GM18505 (cell line): ENCODE results near the gene UBASH3A.

Source experiments
- ATAC-seq: cut with Tn5 transposase; IDR thresholded peaks from one replicate; pipeline ENCODE4 v1.9.1; 2021; ENCODE audit not compliant: unreplicated experiment
- POLR2A ChIP-seq: IDR thresholded peaks from 4 replicates; pipeline ENCODE4 v1.6.1; 2011; ENCODE audit warnings: borderline replicate concordance; ENCODE audit not compliant: insufficient read depth, insufficient read length; ENCODE audit errors: extremely low read depth

The UBASH3A gene, protein sequence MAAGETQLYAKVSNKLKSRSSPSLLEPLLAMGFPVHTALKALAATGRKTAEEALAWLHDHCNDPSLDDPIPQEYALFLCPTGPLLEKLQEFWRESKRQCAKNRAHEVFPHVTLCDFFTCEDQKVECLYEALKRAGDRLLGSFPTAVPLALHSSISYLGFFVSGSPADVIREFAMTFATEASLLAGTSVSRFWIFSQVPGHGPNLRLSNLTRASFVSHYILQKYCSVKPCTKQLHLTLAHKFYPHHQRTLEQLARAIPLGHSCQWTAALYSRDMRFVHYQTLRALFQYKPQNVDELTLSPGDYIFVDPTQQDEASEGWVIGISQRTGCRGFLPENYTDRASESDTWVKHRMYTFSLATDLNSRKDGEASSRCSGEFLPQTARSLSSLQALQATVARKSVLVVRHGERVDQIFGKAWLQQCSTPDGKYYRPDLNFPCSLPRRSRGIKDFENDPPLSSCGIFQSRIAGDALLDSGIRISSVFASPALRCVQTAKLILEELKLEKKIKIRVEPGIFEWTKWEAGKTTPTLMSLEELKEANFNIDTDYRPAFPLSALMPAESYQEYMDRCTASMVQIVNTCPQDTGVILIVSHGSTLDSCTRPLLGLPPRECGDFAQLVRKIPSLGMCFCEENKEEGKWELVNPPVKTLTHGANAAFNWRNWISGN

GRCh38 chr21:42403611-42404231 is at the start of gene UBASH3A:
UBASH3A (plus strand) TSS chr21:42403902; CDS start chr21:42403946, 44 bp downstream.
- no peak for TF ChIP-seq POLR2A
- ATAC-seq, result no peak

GRCh38 chr21:42356046-42356445 is 47.7 kb upstream of the UBASH3A start:
- no peak for ATAC-seq
- TF ChIP-seq POLR2A, result no peak

- ATAC-seq, result no peak
- TF ChIP-seq POLR2A, result no peak
Observed at GRCh38 chr21:42356650-42357049, 47.1 kb upstream of the UBASH3A start.

DNA sequence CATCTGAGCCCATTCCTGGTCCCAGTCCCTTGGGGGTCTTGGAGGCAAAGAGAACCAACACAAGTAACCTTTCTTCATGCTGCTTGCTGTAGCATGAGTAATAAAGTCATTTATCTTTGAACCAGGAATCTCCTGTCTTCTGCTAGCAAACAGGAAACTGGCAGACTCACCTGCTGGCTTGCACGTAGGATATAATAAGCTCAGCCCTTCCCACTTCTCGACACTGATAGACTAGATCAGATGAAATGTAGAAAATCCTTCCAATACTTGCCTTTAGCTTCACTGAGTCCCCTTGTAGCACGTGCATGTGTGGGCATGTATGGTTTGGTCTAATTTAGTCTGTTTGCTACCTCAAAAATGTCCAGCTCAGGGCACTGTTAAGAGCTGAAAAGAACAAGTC is 46.4 kb upstream of the UBASH3A start:
- ATAC-seq, result no peak
- no peak for TF ChIP-seq POLR2A

DNA sequence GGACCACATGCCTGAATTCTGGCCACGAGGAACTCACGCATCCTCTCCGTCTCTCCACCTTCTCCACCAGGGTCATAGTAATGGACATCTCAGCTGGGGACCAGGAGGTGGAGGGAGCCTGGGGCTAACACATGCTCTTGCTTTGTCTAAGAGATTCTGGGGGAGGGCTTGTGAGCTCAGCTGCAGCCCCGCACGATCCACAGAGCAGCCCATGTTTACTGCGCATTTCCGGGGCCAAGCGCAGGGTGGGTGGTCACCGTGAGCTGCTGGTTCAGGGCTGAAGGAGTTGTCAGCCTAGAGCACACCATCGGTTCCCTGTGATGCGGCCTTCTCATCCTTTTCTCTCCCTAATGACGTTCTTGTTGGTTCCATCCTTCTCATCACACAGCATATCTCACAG is 45.4 kb upstream of the UBASH3A start:
- no peak for ATAC-seq
- no peak for TF ChIP-seq POLR2A

- TF ChIP-seq POLR2A, result no peak
- ATAC-seq, result no peak
Observed at GRCh38 chr21:42358937-42359336, 44.8 kb upstream of the UBASH3A start.

- ATAC-seq, result no peak
- TF ChIP-seq POLR2A, result no peak
Observed at GRCh38 chr21:42360317-42360716, 43.4 kb upstream of the UBASH3A start.

DNA sequence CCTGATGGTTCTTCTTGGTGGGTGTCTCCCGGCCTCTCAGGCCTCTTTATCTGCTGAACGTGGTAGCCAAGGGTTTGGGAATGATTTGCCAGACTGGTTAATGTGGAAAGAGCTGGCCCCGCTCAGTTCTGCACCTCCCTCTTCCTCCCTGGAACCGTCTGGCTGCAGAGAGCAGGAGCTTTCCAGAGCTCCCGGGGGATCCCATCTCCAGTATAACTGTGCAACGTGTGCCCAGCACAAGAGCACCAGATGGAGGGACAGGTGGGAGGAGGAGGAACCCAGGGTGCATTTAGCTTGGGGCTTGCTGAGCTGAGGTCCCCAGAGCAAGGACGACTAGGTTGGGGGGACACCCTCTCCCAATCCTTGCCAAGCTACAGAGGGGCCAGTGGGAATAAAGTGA is 42.4 kb upstream of the UBASH3A start:
- TF ChIP-seq POLR2A, result no peak
- no peak for ATAC-seq

- ATAC-seq, result no peak
- no peak for TF ChIP-seq POLR2A
Observed at GRCh38 chr21:42362198-42362597, 41.5 kb upstream of the UBASH3A start.

DNA sequence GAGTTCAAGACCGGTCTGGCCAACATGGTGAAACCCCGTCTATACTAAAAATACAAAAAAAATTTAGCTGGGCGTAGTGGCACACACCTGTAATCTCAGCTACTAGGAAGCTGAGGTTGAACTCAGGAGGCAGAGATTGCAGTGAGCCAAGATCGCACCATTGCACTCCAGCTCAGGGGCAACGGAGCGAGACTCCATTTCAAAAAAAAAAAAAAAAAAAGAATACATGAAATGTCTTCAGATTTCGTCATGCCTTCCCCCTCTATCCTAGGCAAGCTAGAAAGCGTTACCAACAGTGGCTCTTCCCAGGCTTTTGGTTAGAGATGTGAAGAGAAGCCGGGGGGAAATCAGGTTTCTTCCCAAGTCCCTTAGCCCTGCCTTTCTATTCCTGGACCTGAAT is 41.0 kb upstream of the UBASH3A start:
- no peak for ATAC-seq
- TF ChIP-seq POLR2A, result no peak

DNA sequence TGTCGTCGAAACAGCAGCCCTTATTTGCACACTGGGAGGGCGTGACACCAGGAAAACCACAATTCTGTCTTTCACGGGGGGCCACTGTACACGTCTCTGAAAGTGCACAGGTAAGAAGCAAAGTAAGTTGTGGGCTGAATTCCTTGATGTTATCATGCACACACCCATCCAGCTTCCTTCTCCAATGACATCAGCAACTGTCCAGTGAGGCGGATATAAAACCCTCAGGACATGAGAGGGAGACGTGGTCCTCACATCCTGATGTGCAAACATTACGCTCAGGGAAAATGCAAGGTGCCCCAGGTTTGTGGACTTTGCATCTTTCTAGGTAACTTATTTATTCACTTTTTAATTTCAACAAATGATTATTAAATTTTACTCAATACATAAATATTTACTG is 40.4 kb upstream of the UBASH3A start:
- ATAC-seq, result no peak
- TF ChIP-seq POLR2A, result no peak

- ATAC-seq, result no peak
- TF ChIP-seq POLR2A, result no peak
Observed at GRCh38 chr21:42364304-42364865, 39.3 kb upstream of the UBASH3A start.

- no peak for ATAC-seq
- no peak for TF ChIP-seq POLR2A
Observed at GRCh38 chr21:42365770-42366169, 37.9 kb upstream of the UBASH3A start.

- no peak for TF ChIP-seq POLR2A
- no peak for ATAC-seq
Observed at GRCh38 chr21:42366292-42367010, 37.3 kb upstream of the UBASH3A start, which contains the start of gene TFF1. TFF1 (minus strand) TSS chr21:42366535; CDS start chr21:42366495, 40 bp downstream.
